A673 (cell line): ENCODE data around the gene IER5L. TPM values are rescaled to one million over a fixed set of nuclear protein-coding genes. Genes with fewer than 3 reads are reported as not detected.
A peak's percentile ranks its signal among the peaks of the same experiment; 100 is the strongest.

ENCODE experiments used
- BruUV-seq: library from RNA; stranded (reverse); fragments of 400-500 nt; replicated peaks from 2 replicates; lab custom pipeline; 2021; lab: Mats Ljungman, UMichigan
- CTCF ChIA-PET: fragments of 300-600 bp; sonication (Branson Sonifier 250); formaldehyde crosslinking; loops from one replicate; lab custom pipeline; 2022; ENCODE audit warnings: antibody characterized with exemption; lab: Charles Lee
- POLR2A ChIA-PET: fragments of 300-600 bp; sonication (Branson Sonifier 250); formaldehyde crosslinking; loops from one replicate; lab custom pipeline; 2022; ENCODE audit warnings: antibody characterized with exemption; ENCODE audit not compliant: low non-redundant PET; lab: Charles Lee
- DNase-seq: peaks from one replicate; pipeline ENCODE4 v3.0.0-alpha.2; 2015; ENCODE audit warnings: low spot score
- H3K27ac ChIP-seq: fragments of 200-600 bp; sonication (generic); 2 replicates; pipeline ENCODE4 v1.5.1; 2016; ENCODE audit warnings: mixed run types, low read depth, mild to moderate bottlenecking, mixed read lengths, antibody characterized with exemption, low read length; ENCODE audit not compliant: poor library complexity, severe bottlenecking
- H3K27me3 ChIP-seq: fragments of 200-600 bp; sonication (generic); replicated peaks from 2 replicates; pipeline ENCODE4 v1.6.1; 2017; ENCODE audit warnings: mixed run types, low read depth, mild to moderate bottlenecking, mixed read lengths, antibody characterized with exemption, low read length; ENCODE audit not compliant: insufficient read depth, poor library complexity
- H3K36me3 ChIP-seq: fragments of 200-600 bp; sonication (generic); 2 replicates; pipeline ENCODE4 v1.6.1; 2016; ENCODE audit warnings: mixed run types, mild to moderate bottlenecking, mixed read lengths, antibody characterized with exemption, low read length; ENCODE audit not compliant: insufficient read depth, poor library complexity, severe bottlenecking
- H3K4me1 ChIP-seq: fragments of 200-600 bp; sonication (generic); 2 replicates; pipeline ENCODE4 v1.6.1; 2017; ENCODE audit warnings: mixed run types, mild to moderate bottlenecking, mixed read lengths, antibody characterized with exemption, low read length; ENCODE audit not compliant: insufficient read depth, poor library complexity, severe bottlenecking
- H3K4me3 ChIP-seq: fragments of 200-600 bp; sonication (generic); 2 replicates; pipeline ENCODE4 v1.5.1; 2016; ENCODE audit warnings: low read depth, mixed run types, mild to moderate bottlenecking, mixed read lengths, low read length; ENCODE audit not compliant: poor library complexity, severe bottlenecking
- H3K9me3 ChIP-seq: fragments of 200-600 bp; sonication (generic); 2 replicates; pipeline ENCODE4 v1.6.1; 2016; ENCODE audit warnings: mixed run types, low read depth, mild to moderate bottlenecking, mixed read lengths, antibody characterized with exemption, low read length; ENCODE audit not compliant: poor library complexity, severe bottlenecking
- EZH2 ChIP-seq: fragments of 200-600 bp; sonication (generic); IDR thresholded peaks from 2 replicates; pipeline ENCODE4 v1.6.1; 2017; ENCODE audit warnings: borderline replicate concordance, low read depth, mild to moderate bottlenecking, mixed read lengths, antibody characterized with exemption, low read length; ENCODE audit not compliant: poor library complexity, severe bottlenecking
- intact Hi-C: fragments of 100-400 bp; cut with micrococcal nuclease; formaldehyde crosslinking; loops from one replicate; pipeline ENCODE4 v1.10.0; 2022; ENCODE audit not compliant: unreplicated experiment
- total RNA-seq: library from RNA; stranded (reverse); gene quantifications from 2 replicates; pipeline ENCODE4 v1.2.3, GENCODE V29; 2021
- TF ChIP-seq, protein P1 (sequence below): fragments of 300-800, 200-600 bp; sonication (generic); conservative IDR thresholded peaks from 2 replicates; pipeline ENCODE4 v1.5.1; 2017; ENCODE audit warnings: low read depth, mild to moderate bottlenecking, antibody characterized with exemption, low read length, moderate library complexity, mixed read lengths

The IER5L gene
- total RNA-seq, 1 experiment from 2014 or later = 14.0 TPM

DNA sequence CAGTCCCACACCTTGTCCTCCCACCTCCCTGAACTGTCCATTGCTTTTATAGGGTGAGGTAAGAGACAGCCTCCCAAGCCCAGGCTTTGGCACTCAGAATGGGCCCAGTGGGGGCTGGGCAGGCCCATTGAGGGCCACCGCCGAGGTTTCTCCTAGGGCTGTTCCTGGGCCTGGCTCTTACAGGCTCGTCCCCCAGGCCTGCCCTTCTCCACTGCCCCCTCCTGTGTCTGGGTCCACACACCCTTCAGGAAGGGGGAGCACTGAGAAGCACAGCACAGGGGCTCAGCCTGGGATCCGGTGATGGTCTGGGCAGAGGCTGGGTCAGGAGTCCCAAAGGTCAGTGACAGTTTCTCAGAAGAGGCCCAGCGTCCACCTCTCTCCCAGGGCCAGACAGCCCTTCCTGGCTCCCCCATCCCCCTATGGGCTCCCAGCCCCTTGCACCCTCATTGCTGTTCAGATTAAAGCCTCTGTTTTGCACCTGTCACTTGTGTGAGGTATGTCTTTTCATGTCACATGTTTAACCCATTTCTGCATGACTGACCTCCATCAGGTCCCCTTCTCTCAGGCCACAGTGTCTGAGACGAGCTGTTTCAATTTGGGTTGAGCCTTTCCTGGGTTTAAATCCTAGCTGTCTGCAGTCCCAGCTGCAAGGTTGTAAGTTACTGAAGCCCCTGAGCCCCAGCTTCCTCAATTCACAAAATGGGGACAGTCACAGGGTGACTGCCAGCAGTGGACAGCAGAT lies 29.4 kb downstream of the IER5L start:
- Histone ChIP-seq H3K27me3 (no peaks in the 10 kb centered on the region), H3K4me1 (peaks cover 1% of the 10 kb centered on the region), H3K4me3 (no peak overlapping the region), H3K9me3 (no peaks in the 10 kb centered on the region), H3K27ac (no peak overlapping the region), H3K36me3 (peaks cover 12% of the 10 kb centered on the region)
- ChIA-PET POLR2A (no interaction called here), CTCF (no interaction called here)
- intact Hi-C loops = loop anchor here (10.0 kb wide), 1 partner anchor 186 kb away; no protein-coding TSS in a partner anchor
- TF ChIP-seq, protein P1, sequence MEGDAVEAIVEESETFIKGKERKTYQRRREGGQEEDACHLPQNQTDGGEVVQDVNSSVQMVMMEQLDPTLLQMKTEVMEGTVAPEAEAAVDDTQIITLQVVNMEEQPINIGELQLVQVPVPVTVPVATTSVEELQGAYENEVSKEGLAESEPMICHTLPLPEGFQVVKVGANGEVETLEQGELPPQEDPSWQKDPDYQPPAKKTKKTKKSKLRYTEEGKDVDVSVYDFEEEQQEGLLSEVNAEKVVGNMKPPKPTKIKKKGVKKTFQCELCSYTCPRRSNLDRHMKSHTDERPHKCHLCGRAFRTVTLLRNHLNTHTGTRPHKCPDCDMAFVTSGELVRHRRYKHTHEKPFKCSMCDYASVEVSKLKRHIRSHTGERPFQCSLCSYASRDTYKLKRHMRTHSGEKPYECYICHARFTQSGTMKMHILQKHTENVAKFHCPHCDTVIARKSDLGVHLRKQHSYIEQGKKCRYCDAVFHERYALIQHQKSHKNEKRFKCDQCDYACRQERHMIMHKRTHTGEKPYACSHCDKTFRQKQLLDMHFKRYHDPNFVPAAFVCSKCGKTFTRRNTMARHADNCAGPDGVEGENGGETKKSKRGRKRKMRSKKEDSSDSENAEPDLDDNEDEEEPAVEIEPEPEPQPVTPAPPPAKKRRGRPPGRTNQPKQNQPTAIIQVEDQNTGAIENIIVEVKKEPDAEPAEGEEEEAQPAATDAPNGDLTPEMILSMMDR = no peak
- TF ChIP-seq EZH2 = no peak
- no peak for DNase-seq
- no TSS peak for BruUV-seq

DNA sequence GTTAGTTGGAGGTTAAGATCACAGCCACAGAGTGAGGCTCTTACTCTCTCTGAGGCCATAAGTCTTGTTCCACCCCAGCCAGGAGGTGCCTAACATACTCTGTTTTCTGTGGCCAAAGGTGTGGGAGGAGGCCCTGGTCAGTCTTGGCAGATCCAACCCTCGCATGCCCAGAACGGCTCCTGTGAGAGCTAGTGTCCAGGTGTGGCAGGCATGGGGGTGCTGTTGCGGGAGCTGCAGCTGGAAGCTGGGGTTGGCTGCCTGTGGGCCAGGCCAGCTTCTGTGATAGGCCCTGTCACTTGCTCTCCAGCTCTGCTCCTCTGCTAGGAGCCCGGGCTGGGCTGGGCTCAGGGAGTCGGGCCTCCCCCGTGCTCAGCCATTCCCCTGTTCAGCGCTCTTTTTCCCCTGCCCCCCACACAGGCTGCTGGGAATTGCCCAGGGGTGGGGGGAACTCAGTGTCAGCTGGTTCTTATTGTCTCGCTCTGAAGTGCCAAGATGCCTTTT lies 31.6 kb downstream of the IER5L start:
- Histone ChIP-seq H3K36me3 (peaks cover 21% of the 10 kb centered on the region), H3K27ac (peak overlapping the region; percentile 63), H3K27me3 (no peaks in the 10 kb centered on the region), H3K4me1 (peaks cover 23% of the 10 kb centered on the region), H3K4me3 (no peak overlapping the region), H3K9me3 (no peaks in the 10 kb centered on the region)
- ChIA-PET POLR2A (no interaction called here), CTCF (interaction anchor here (0.5 kb wide), 1 partner anchor 27 kb away, joined by 3 read pairs; no protein-coding TSS in a partner anchor)
- DNase-seq = no peak
- intact Hi-C loops = loop anchor here (10.0 kb wide), 1 partner anchor 188 kb away; no protein-coding TSS in a partner anchor
- no TSS peak for BruUV-seq
- TF ChIP-seq EZH2 = no peak
- TF ChIP-seq, protein P1 = no peak

DNA sequence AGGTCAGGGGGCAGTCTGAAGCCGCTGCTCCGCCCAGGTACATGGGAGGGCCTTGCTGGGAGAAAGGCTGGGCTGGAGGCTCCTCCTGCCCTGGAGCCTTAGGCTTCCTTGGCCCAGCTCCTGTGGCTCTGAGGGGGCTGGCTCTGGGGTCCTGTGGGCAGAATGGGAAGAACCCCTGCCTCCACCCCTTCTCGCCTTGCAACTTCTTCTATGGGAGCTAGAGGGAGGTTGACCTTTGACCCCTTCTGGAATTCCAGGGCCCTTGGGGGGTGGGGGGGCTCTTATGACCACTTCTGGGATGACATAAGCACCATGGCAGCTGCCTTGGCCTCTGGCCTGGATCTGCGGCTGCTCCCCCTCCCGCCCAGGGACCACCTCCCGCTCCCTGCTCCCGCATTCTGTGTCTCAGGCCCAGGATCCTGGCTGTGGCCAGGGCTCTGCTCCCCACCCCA lies 32.2 kb downstream of the IER5L start:
- no peaks in the 10 kb centered on the region for H3K27me3 ChIP-seq
- BruUV-seq = no TSS peak
- intact Hi-C loops = loop anchor here (10.0 kb wide), 1 partner anchor 189 kb away; no protein-coding TSS in a partner anchor

More for the DNA sequence above, 32.2 kb downstream of the IER5L start:
- Histone ChIP-seq H3K9me3 (no peaks in the 10 kb centered on the region), H3K36me3 (peaks cover 21% of the 10 kb centered on the region), H3K4me3 (no peak overlapping the region), H3K4me1 (peaks cover 29% of the 10 kb centered on the region), H3K27ac (peak overlapping the region; percentile 63)
- ChIA-PET CTCF (interaction anchor here (0.5 kb wide), 1 partner anchor 28 kb away, joined by 3 read pairs; no protein-coding TSS in a partner anchor), POLR2A (interaction anchor here (0.7 kb wide), 1 partner anchor 1468 kb away, joined by 5 read pairs; no protein-coding TSS in a partner anchor)
- DNase-seq = no peak
- TF ChIP-seq, protein P1 = no peak
- no peak for TF ChIP-seq EZH2
